Neural cell (in vitro differentiated cells): ENCODE data around the gene RING1. TPM values are rescaled to one million over a fixed set of nuclear protein-coding genes. Genes with fewer than 3 reads are reported as not detected.

Source experiments
- H2AFZ ChIP-seq: fragments of 200-600, 300-800 bp; sonication (generic), shearing (Covaris generic); 2 replicates; pipeline ENCODE4 v1.6.0; 2014; ENCODE audit warnings: low read depth, mild to moderate bottlenecking, antibody characterized with exemption, low read length, moderate library complexity
- H3F3A ChIP-seq: fragments of 200-600 bp; shearing (Covaris generic); 2 replicates; pipeline ENCODE4 v1.6.1; 2016; ENCODE audit warnings: mild to moderate bottlenecking, moderate library complexity, mixed read lengths, antibody characterized with exemption, low read length; ENCODE audit not compliant: insufficient read depth, poor library complexity, severe bottlenecking
- H3K27ac ChIP-seq: fragments of 200-600, 300-800 bp; sonication (generic), shearing (Covaris generic); 2 replicates; pipeline ENCODE4 v1.5.1; 2014; ENCODE audit warnings: mild to moderate bottlenecking, low read length, moderate library complexity
- H3K27me3 ChIP-seq: fragments of 300-800, 200-600 bp; sonication (generic), shearing (Covaris generic); 2 replicates; pipeline ENCODE4 v1.6.0; 2014; ENCODE audit warnings: mild to moderate bottlenecking, low read depth, low read length, moderate library complexity; ENCODE audit not compliant: insufficient read depth
- H3K36me3 ChIP-seq: fragments of 300-800, 200-600 bp; sonication (generic), shearing (Covaris generic); 2 replicates; pipeline ENCODE4 v1.5.1; 2014; ENCODE audit warnings: mild to moderate bottlenecking, antibody characterized with exemption, low read length, moderate library complexity; ENCODE audit not compliant: insufficient read depth
- H3K4me2 ChIP-seq: fragments of 300-800, 200-600 bp; sonication (generic), shearing (Covaris generic); 2 replicates; pipeline ENCODE4 v1.6.0; 2014; ENCODE audit warnings: mild to moderate bottlenecking, low read length
- H3K4me3 ChIP-seq: fragments of 300-800, 200-600 bp; sonication (generic), shearing (Covaris generic); 2 replicates; pipeline ENCODE4 v1.5.1; 2014; ENCODE audit warnings: mild to moderate bottlenecking, low read length, moderate library complexity
- H3K79me2 ChIP-seq: fragments of 200-600 bp; shearing (Covaris generic); replicated peaks from 2 replicates; pipeline ENCODE4 v1.6.0; 2014; ENCODE audit warnings: mild to moderate bottlenecking, low read length, moderate library complexity; ENCODE audit not compliant: insufficient read depth
- H3K9ac ChIP-seq: fragments of 300-800, 200-600 bp; sonication (generic), shearing (Covaris generic); 2 replicates; pipeline ENCODE4 v1.6.1; 2016; ENCODE audit warnings: mild to moderate bottlenecking, low read length, mixed read lengths
- H3K9me2 ChIP-seq: fragments of 200-600 bp; shearing (Covaris generic); 2 replicates; pipeline ENCODE4 v1.6.1; 2016; ENCODE audit warnings: mild to moderate bottlenecking, low read length, mixed read lengths; ENCODE audit not compliant: insufficient read depth
- H3K9me3 ChIP-seq: fragments of 200-600, 300-800 bp; sonication (generic), shearing (Covaris generic); 2 replicates; pipeline ENCODE4 v1.6.1; 2016; ENCODE audit warnings: mild to moderate bottlenecking, mixed run types, low read length, moderate library complexity, mixed read lengths
- H4K20me1 ChIP-seq: fragments of 200-600 bp; shearing (Covaris generic); 2 replicates; pipeline ENCODE4 v1.6.1; 2016; ENCODE audit warnings: mild to moderate bottlenecking, mixed run types; ENCODE audit not compliant: insufficient read depth
- CTCF ChIP-seq: fragments of 450-650 bp; IDR thresholded peaks from 2 replicates; pipeline ENCODE4 v1.5.1; 2014; ENCODE audit warnings: antibody characterized with exemption, mild to moderate bottlenecking, moderate library complexity; ENCODE audit not compliant: poor library complexity, severe bottlenecking
- EP300 ChIP-seq: fragments of 450-650 bp; conservative IDR thresholded peaks from 2 replicates; pipeline ENCODE4 v1.6.1; 2014; ENCODE audit warnings: antibody characterized with exemption, mild to moderate bottlenecking, moderate library complexity; ENCODE audit not compliant: poor library complexity, severe bottlenecking
- EZH2 ChIP-seq: fragments of 200-600, 300-800 bp; shearing (Covaris generic), sonication (generic); IDR thresholded peaks from 2 replicates; pipeline ENCODE4 v1.6.1; 2014; ENCODE audit warnings: antibody characterized with exemption, low read length, borderline replicate concordance, mild to moderate bottlenecking; ENCODE audit not compliant: insufficient read depth, poor library complexity, severe bottlenecking
- MXI1 ChIP-seq: fragments of 450-650 bp; conservative IDR thresholded peaks from 2 replicates; pipeline ENCODE4 v1.6.1; 2014; ENCODE audit warnings: antibody characterized with exemption, mild to moderate bottlenecking; ENCODE audit not compliant: poor library complexity, severe bottlenecking
- POLR2AphosphoS5 ChIP-seq: IDR thresholded peaks from 2 replicates; pipeline ENCODE4 v1.6.1; 2012
- RAD21 ChIP-seq: fragments of 450-650 bp; conservative IDR thresholded peaks from 2 replicates; pipeline ENCODE4 v1.6.1; 2014; ENCODE audit warnings: antibody characterized with exemption, mild to moderate bottlenecking, moderate library complexity
- REST ChIP-seq: IDR thresholded peaks from 2 replicates; pipeline ENCODE4 v1.6.1; 2012; ENCODE audit warnings: borderline replicate concordance
- SMC3 ChIP-seq: fragments of 450-650 bp; conservative IDR thresholded peaks from 2 replicates; pipeline ENCODE4 v1.6.1; 2014; ENCODE audit warnings: antibody characterized with exemption, mild to moderate bottlenecking, moderate library complexity; ENCODE audit not compliant: poor library complexity
- TAF1 ChIP-seq: IDR thresholded peaks from 2 replicates; pipeline ENCODE4 v1.6.1; 2012; ENCODE audit warnings: low read depth
- polyA plus RNA-seq: library from polyadenylated mRNA; depleted of rRNA; stranded (reverse); fragments of >200 nt; gene quantifications from 2 replicates; pipeline ENCODE4 v1.2.3, GENCODE V29; 2014

RING1 gene
- polyA plus RNA-seq, 1 donor from 2014 or later: 107 TPM

GRCh38 chr6:33247977-33248642 lies 39.8 kb downstream of the RING1 start:
- Histone ChIP-seq H3K36me3 (no peaks in the 10 kb centered on the region), H3K79me2 (no peaks in the 10 kb centered on the region), H2AFZ (peak overlapping the region; percentile 91), H4K20me1 (no peaks in the 10 kb centered on the region), H3K9me3 (no peaks in the 10 kb centered on the region), H3K27ac (peak overlapping the region; percentile 72), H3K4me2 (peak overlapping the region; percentile 98), H3K9ac (peak overlapping the region; percentile 73), H3K27me3 (no peaks in the 10 kb centered on the region), H3K9me2 (no peaks in the 10 kb centered on the region), H3K4me3 (peak overlapping the region; percentile 72), H3F3A (peaks cover 5% of the 10 kb centered on the region)
- TF ChIP-seq EP300 (no peak), EZH2 (no peak), MXI1 (no peak), CTCF (peak; percentile 93), SMC3 (peak; percentile 87), POLR2AphosphoS5 (no peak), RAD21 (peak; percentile 96), REST (no peak), TAF1 (no peak)

GRCh38 chr6:33248643-33248931 lies 40.3 kb downstream of the RING1 start:
- Histone ChIP-seq H3K79me2 (no peaks in the 10 kb centered on the region), H3K4me3 (peak overlapping the region; percentile 72), H3K9me3 (no peaks in the 10 kb centered on the region), H3K4me2 (peak overlapping the region; percentile 98), H2AFZ (peak overlapping the region; percentile 91), H3K27me3 (no peaks in the 10 kb centered on the region), H3K9me2 (no peaks in the 10 kb centered on the region), H3F3A (peaks cover 5% of the 10 kb centered on the region), H3K9ac (peak overlapping the region; percentile 73), H3K27ac (peak overlapping the region; percentile 72), H4K20me1 (no peaks in the 10 kb centered on the region), H3K36me3 (no peaks in the 10 kb centered on the region)
- peak; percentile 29 for TF ChIP-seq MXI1
- TF ChIP-seq REST: no peak
- TF ChIP-seq SMC3: peak; percentile 56
